NCI-H2227 (cell line): ENCODE results near the gene MRGPRX2.
A peak's percentile ranks its signal among the peaks of the same experiment; 100 is the strongest.

Source experiments
- DNase-seq: peaks from one replicate; lab custom pipeline; 2025; ENCODE audit not compliant: unreplicated experiment; lab: John Stamatoyannopoulos, UW

MRGPRX2 gene

GRCh38 chr11:19060629-19061028, at the start of gene MRGPRX2:
Gene MRGPRX2, minus strand, starts transcription at chr11:19060717. Its CDS starts 4,315 bp downstream, at chr11:19056402.
- DNase-seq: no peak

- peak; percentile 80 for DNase-seq
These were observed 49.8 kb upstream of the MRGPRX2 start for GRCh38 chr11:19110295-19110694.

GRCh38 chr11:19107125-19107524, 46.6 kb upstream of the MRGPRX2 start:
- DNase-seq: no peak

- no peak for DNase-seq
These were observed 44.5 kb upstream of the MRGPRX2 start for GRCh38 chr11:19105011-19105410.

- DNase-seq: no peak
These were observed 42.0 kb upstream of the MRGPRX2 start for GRCh38 chr11:19102521-19102900.

GRCh38 chr11:19101796-19102520, 41.4 kb upstream of the MRGPRX2 start:
- DNase-seq: no peak

- DNase-seq: no peak
These were observed 40.4 kb upstream of the MRGPRX2 start for GRCh38 chr11:19100885-19101284.

- no peak for DNase-seq
These were observed 38.6 kb upstream of the MRGPRX2 start for GRCh38 chr11:19099093-19099492.

- DNase-seq: no peak
These were observed 34.3 kb upstream of the MRGPRX2 start for GRCh38 chr11:19094859-19095258.

- no peak for DNase-seq
These were observed 33.5 kb upstream of the MRGPRX2 start for GRCh38 chr11:19093976-19094375.

GRCh38 chr11:19092850-19093249, 32.3 kb upstream of the MRGPRX2 start:
- no peak for DNase-seq

- DNase-seq: no peak
These were observed 31.8 kb upstream of the MRGPRX2 start for GRCh38 chr11:19092342-19092741.

- DNase-seq: no peak
These were observed 30.8 kb upstream of the MRGPRX2 start for GRCh38 chr11:19091366-19091765.

- DNase-seq: no peak
These were observed 28.9 kb upstream of the MRGPRX2 start for GRCh38 chr11:19089421-19089820.

GRCh38 chr11:19088791-19089190, 28.3 kb upstream of the MRGPRX2 start:
- no peak for DNase-seq

GRCh38 chr11:19087658-19088057, 27.1 kb upstream of the MRGPRX2 start:
- no peak for DNase-seq

GRCh38 chr11:19084661-19085315, 24.3 kb upstream of the MRGPRX2 start:
- no peak for DNase-seq

GRCh38 chr11:19083166-19083565, 22.6 kb upstream of the MRGPRX2 start:
- no peak for DNase-seq

GRCh38 chr11:19080579-19080993, 20.1 kb upstream of the MRGPRX2 start:
- DNase-seq: no peak

- DNase-seq: no peak
These were observed 19.3 kb upstream of the MRGPRX2 start for GRCh38 chr11:19079643-19080440.

GRCh38 chr11:19077965-19078364, 17.4 kb upstream of the MRGPRX2 start:
- no peak for DNase-seq
